IMR-90 (cell line): ENCODE results near the gene SPTBN5. TPM values are rescaled to one million over a fixed set of nuclear protein-coding genes. Genes with fewer than 3 reads are reported as not detected.
A peak's percentile ranks its signal among the peaks of the same experiment; 100 is the strongest.

Experiments used
- ATAC-seq: fragments of 200-7000 bp; cut with Tn5 transposase; 2 replicates; pipeline ENCODE4 v1.9.1; 2020; ENCODE audit warnings: low read depth, mild to moderate bottlenecking, moderate library complexity
- BruUV-seq: library from RNA; stranded (reverse); fragments of 400-500 nt; replicated peaks from 2 replicates; lab custom pipeline; 2021; lab: Mats Ljungman, UMichigan
- CTCF ChIA-PET: fragments of 300-600 bp; formaldehyde crosslinking; extraction: SDS; loops from one replicate; lab custom pipeline; 2021; ENCODE audit warnings: antibody characterized with exemption; lab: Yijun Ruan, JAX
- POLR2A ChIA-PET: fragments of 300-600 bp; sonication (Branson Sonifier 250); formaldehyde crosslinking; loops from one replicate; lab custom pipeline; 2022; ENCODE audit warnings: antibody characterized with exemption; ENCODE audit not compliant: unreplicated experiment; lab: Charles Lee
- DNase-seq: peaks from one replicate; pipeline ENCODE4 v3.0.0; 2013
- H2AFZ ChIP-seq: replicated peaks from 2 replicates; pipeline ENCODE3; 2013; ENCODE audit warnings: low read length, mild to moderate bottlenecking; ENCODE audit not compliant: poor library complexity
- H2AK5ac ChIP-seq: 2 replicates; pipeline ENCODE4 v1.6.1; 2013; ENCODE audit warnings: low read depth, low read length, inconsistent platforms
- H2AK9ac ChIP-seq: replicated peaks from 2 replicates; pipeline ENCODE3; 2013; ENCODE audit warnings: mild to moderate bottlenecking, low read depth, low read length, moderate library complexity; ENCODE audit not compliant: poor library complexity
- H2BK120ac ChIP-seq: 2 replicates; pipeline ENCODE4 v1.6.1; 2013; ENCODE audit warnings: low read depth, low read length, inconsistent platforms
- H2BK15ac ChIP-seq: 3 replicates; pipeline ENCODE4 v1.6.1; 2013; ENCODE audit warnings: low read depth, low read length, inconsistent platforms
- H2BK20ac ChIP-seq: 2 replicates; pipeline ENCODE4 v1.6.1; 2013; ENCODE audit warnings: low read depth, mild to moderate bottlenecking, inconsistent platforms, low read length, moderate library complexity
- H2BK5ac ChIP-seq: 2 replicates; pipeline ENCODE4 v1.6.1; 2013; ENCODE audit warnings: mild to moderate bottlenecking, low read depth, low read length, inconsistent platforms; ENCODE audit not compliant: poor library complexity, severe bottlenecking
- H3K14ac ChIP-seq: replicated peaks from 2 replicates; pipeline ENCODE4 v1.6.1; 2013; ENCODE audit warnings: low read depth, low read length, inconsistent platforms
- H3K18ac ChIP-seq: 2 replicates; pipeline ENCODE4 v1.6.1; 2013; ENCODE audit warnings: low read depth, low read length, control low read depth
- H3K23ac ChIP-seq: 2 replicates; pipeline ENCODE4 v1.6.1; 2013; ENCODE audit warnings: low read depth, low read length, inconsistent platforms
- H3K27ac ChIP-seq: 2 replicates; pipeline ENCODE4 v1.5.1; 2013; ENCODE audit warnings: mild to moderate bottlenecking, control low read depth, low read length; ENCODE audit not compliant: insufficient read depth
- H3K27me3 ChIP-seq: 2 replicates; pipeline ENCODE4 v1.6.1; 2013; ENCODE audit warnings: low read length; ENCODE audit not compliant: control insufficient read depth, insufficient read depth
- H3K36me3 ChIP-seq: 2 replicates; pipeline ENCODE4 v1.6.1; 2013; ENCODE audit warnings: low read length, mixed read lengths; ENCODE audit not compliant: control insufficient read depth, insufficient read depth
- H3K4ac ChIP-seq: 2 replicates; pipeline ENCODE4 v1.6.1; 2013; ENCODE audit warnings: low read depth, low read length, inconsistent platforms
- H3K4me1 ChIP-seq: 2 replicates; pipeline ENCODE4 v1.6.1; 2013; ENCODE audit warnings: low read length, mixed read lengths; ENCODE audit not compliant: control insufficient read depth, insufficient read depth
- H3K4me2 ChIP-seq: 2 replicates; pipeline ENCODE4 v1.6.1; 2013; ENCODE audit warnings: low read depth, mild to moderate bottlenecking, control low read depth, low read length, moderate library complexity
- H3K4me3 ChIP-seq: 2 replicates; pipeline ENCODE4 v1.5.1; 2013; ENCODE audit warnings: low read depth, mild to moderate bottlenecking, control low read depth, low read length, moderate library complexity; ENCODE audit not compliant: insufficient read depth
- H3K56ac ChIP-seq: 2 replicates; pipeline ENCODE4 v1.6.1; 2013; ENCODE audit warnings: low read length, inconsistent platforms; ENCODE audit not compliant: insufficient read depth; ENCODE audit errors: extremely low read depth
- H3K79me1 ChIP-seq, 2 experiments: 2 replicates each; pipeline ENCODE4 v1.6.1; 2013; ENCODE audit warnings: low read length in 2 of 2, inconsistent platforms in 1 of 2, low read depth in 1 of 2
- H3K9ac ChIP-seq: 2 replicates; pipeline ENCODE4 v1.6.1; 2013; ENCODE audit warnings: low read depth, low read length, control low read depth
- H3K9me1 ChIP-seq: 2 replicates; pipeline ENCODE4 v1.6.1; 2013; ENCODE audit warnings: low read length, inconsistent platforms; ENCODE audit not compliant: insufficient read depth
- H3K9me3 ChIP-seq: 2 replicates; pipeline ENCODE4 v1.6.1; 2013; ENCODE audit warnings: low read length; ENCODE audit not compliant: control insufficient read depth, insufficient read depth
- H4K20me1 ChIP-seq: 2 replicates; pipeline ENCODE4 v1.6.1; 2013; ENCODE audit warnings: low read length, inconsistent platforms; ENCODE audit not compliant: insufficient read depth
- H4K5ac ChIP-seq: 2 replicates; pipeline ENCODE4 v1.6.1; 2013; ENCODE audit warnings: mild to moderate bottlenecking, low read depth, low read length, control low read depth
- H4K8ac ChIP-seq, 2 experiments: 2 replicates each; pipeline ENCODE4 v1.6.1; 2013; ENCODE audit warnings: low read depth in 2 of 2, low read length in 2 of 2, control low read depth in 1 of 2, inconsistent platforms in 1 of 2
- H4K91ac ChIP-seq: 2 replicates; pipeline ENCODE4 v1.6.1; 2013; ENCODE audit warnings: low read depth, low read length, inconsistent platforms; ENCODE audit not compliant: insufficient read depth
- BHLHE40 ChIP-seq: fragments of 150-350 bp; IDR thresholded peaks from 2 replicates; pipeline ENCODE4 v1.6.1; 2016; ENCODE audit warnings: mild to moderate bottlenecking, low read depth, low read length
- CEBPB ChIP-seq: IDR thresholded peaks from 2 replicates; pipeline ENCODE4 v1.6.1; 2012; ENCODE audit warnings: low read depth, low read length, improper control_type of control experiment
- FOS ChIP-seq: fragments of 150-350 bp; IDR thresholded peaks from 2 replicates; pipeline ENCODE4 v1.6.1; 2016; ENCODE audit warnings: low read depth, low read length
- MAFK ChIP-seq: IDR thresholded peaks from 2 replicates; pipeline ENCODE4 v1.6.1; 2012; ENCODE audit warnings: low read depth, low read length, improper control_type of control experiment
- MAZ ChIP-seq: IDR thresholded peaks from 2 replicates; pipeline ENCODE4 v1.6.1; 2012; ENCODE audit warnings: low read depth, mild to moderate bottlenecking, low read length, improper control_type of control experiment, moderate library complexity, borderline replicate concordance
- NFE2L2 ChIP-seq: fragments of 150-350 bp; IDR thresholded peaks from 2 replicates; pipeline ENCODE4 v1.6.1; 2016; ENCODE audit warnings: low read depth, mild to moderate bottlenecking, low read length
- POLR2A ChIP-seq: IDR thresholded peaks from 2 replicates; pipeline ENCODE4 v1.6.1; 2012; ENCODE audit warnings: mild to moderate bottlenecking, low read depth, low read length
- RAD21 ChIP-seq: IDR thresholded peaks from 2 replicates; pipeline ENCODE4 v1.6.1; 2012; ENCODE audit warnings: low read length, improper control_type of control experiment
- RCOR1 ChIP-seq: IDR thresholded peaks from 2 replicates; pipeline ENCODE4 v1.6.1; 2012; ENCODE audit warnings: mild to moderate bottlenecking, low read length, improper control_type of control experiment; ENCODE audit not compliant: insufficient replicate concordance
- RFX5 ChIP-seq: IDR thresholded peaks from 2 replicates; pipeline ENCODE4 v1.8.0; 2012; ENCODE audit warnings: low read depth, mild to moderate bottlenecking, low read length, moderate library complexity
- SMC3 ChIP-seq: fragments of 150-350 bp; IDR thresholded peaks from 2 replicates; pipeline ENCODE4 v1.6.1; 2016; ENCODE audit warnings: low read depth, mild to moderate bottlenecking, antibody characterized with exemption, low read length, moderate library complexity
- USF2 ChIP-seq: fragments of 150-350 bp; IDR thresholded peaks from 2 replicates; pipeline ENCODE4 v1.6.1; 2017; ENCODE audit warnings: mild to moderate bottlenecking, antibody characterized with exemption, low read length, low read depth
- WGBS, 2 experiments: methylation state at CpG; one replicate each; pipeline versions ENCODE4 v1.1.5 to v1.1.7; 2013; ENCODE audit warnings: missing lambda C conversion rate in 2 of 2; ENCODE audit not compliant: insufficient read length in 1 of 2; ENCODE audit errors: extremely low coverage in 2 of 2; 5-methylcytosine and 5-hydroxymethylcytosine counted together
- dilution Hi-C: fragments of 300-500 bp; cut with HindIII; formaldehyde crosslinking; loops from one replicate; pipeline ENCODE4 v1.14.3; 2018; ENCODE audit warnings: low sequenced_read_pairs; ENCODE audit not compliant: unreplicated experiment
- in situ Hi-C: fragments of 300-500 bp; cut with MboI; formaldehyde crosslinking; loops from 3 replicates; pipeline ENCODE4 v1.14.3; 2019; ENCODE audit warnings: low sequenced_read_pairs, inconsistent platforms, mixed read lengths
- intact Hi-C: fragments of 100-400 bp; cut with micrococcal nuclease; formaldehyde crosslinking; loops from 2 replicates; pipeline ENCODE4 v1.10.0; 2022
- polyA plus RNA-seq, 3 experiments: library from polyadenylated mRNA; depleted of rRNA; stranded (reverse); fragments of >200 nt; gene quantifications; 2 replicates each; pipeline ENCODE4 v1.2.3, GENCODE V29; 2012; ENCODE audit warnings: low replicate concordance in 1 of 3
- total RNA-seq: library from RNA; depleted of rRNA; stranded (reverse); fragments of >200 nt; gene quantifications from 2 replicates; pipeline ENCODE4 v1.2.3, GENCODE V29; 2012
- TF ChIP-seq, protein P1 (sequence below): conservative IDR thresholded peaks from 2 replicates; pipeline ENCODE4 v1.5.1; 2012; ENCODE audit warnings: mild to moderate bottlenecking, low read depth, low read length, improper control_type of control experiment
- TF ChIP-seq, protein P2 (sequence below): fragments of 150-350 bp; IDR thresholded peaks from 2 replicates; pipeline ENCODE4 v1.6.1; 2016; ENCODE audit warnings: low read depth, mild to moderate bottlenecking, low read length, moderate library complexity, borderline replicate concordance

Gene SPTBN5
- total and polyA plus RNA-seq, 2 of the 4 experiments (the other 2 are of a cell fraction) = under 0.01 to 0.38 TPM

- Histone ChIP-seq H3K18ac (no peak overlapping the region), H3K27me3 (peaks cover 35% of the 10 kb centered on the region), H2BK5ac (no peak overlapping the region), H2AK9ac (peak overlapping the region; percentile 8), H3K14ac (no peak overlapping the region), H2BK120ac (no peak overlapping the region), H2BK20ac (no peak overlapping the region), H3K79me1 (no peaks in the 10 kb centered on the region), H4K5ac (no peak overlapping the region), H2AFZ (no peak overlapping the region), H4K91ac (no peak overlapping the region), H2AK5ac (no peak overlapping the region), H3K4me3 (no peak overlapping the region), H4K8ac (no peak overlapping the region), H3K23ac (no peak overlapping the region), H3K56ac (no peak overlapping the region), H3K4me2 (no peak overlapping the region), H3K4me1 (0 out of 2 replicates have a peak, but pooled peaks cover 2% of the 10 kb centered on the region), H4K20me1 (peaks cover 9% of the 10 kb centered on the region; the same call in 1 of the 2 replicates), H2BK15ac (no peak overlapping the region), H3K9ac (no peak overlapping the region), H3K9me1 (no peaks in the 10 kb centered on the region), H3K9me3 (no peaks in the 10 kb centered on the region), H3K36me3 (no peaks in the 10 kb centered on the region), H3K27ac (no peak overlapping the region), H3K4ac (no peak overlapping the region)
- ChIA-PET CTCF (interaction anchor here (1.1 kb wide), 1 partner anchor 24 kb away, joined by 4 read pairs; no protein-coding TSS in a partner anchor), POLR2A (interaction anchor here (0.6 kb wide), 1 partner anchor 63 kb away, joined by 3 read pairs; no protein-coding TSS in a partner anchor)
- TF ChIP-seq BHLHE40 = no peak
- TF ChIP-seq USF2 = no peak
- no peak for TF ChIP-seq MAFK
- no peak for TF ChIP-seq RCOR1
- no peak for TF ChIP-seq FOS
- TF ChIP-seq, protein P1, sequence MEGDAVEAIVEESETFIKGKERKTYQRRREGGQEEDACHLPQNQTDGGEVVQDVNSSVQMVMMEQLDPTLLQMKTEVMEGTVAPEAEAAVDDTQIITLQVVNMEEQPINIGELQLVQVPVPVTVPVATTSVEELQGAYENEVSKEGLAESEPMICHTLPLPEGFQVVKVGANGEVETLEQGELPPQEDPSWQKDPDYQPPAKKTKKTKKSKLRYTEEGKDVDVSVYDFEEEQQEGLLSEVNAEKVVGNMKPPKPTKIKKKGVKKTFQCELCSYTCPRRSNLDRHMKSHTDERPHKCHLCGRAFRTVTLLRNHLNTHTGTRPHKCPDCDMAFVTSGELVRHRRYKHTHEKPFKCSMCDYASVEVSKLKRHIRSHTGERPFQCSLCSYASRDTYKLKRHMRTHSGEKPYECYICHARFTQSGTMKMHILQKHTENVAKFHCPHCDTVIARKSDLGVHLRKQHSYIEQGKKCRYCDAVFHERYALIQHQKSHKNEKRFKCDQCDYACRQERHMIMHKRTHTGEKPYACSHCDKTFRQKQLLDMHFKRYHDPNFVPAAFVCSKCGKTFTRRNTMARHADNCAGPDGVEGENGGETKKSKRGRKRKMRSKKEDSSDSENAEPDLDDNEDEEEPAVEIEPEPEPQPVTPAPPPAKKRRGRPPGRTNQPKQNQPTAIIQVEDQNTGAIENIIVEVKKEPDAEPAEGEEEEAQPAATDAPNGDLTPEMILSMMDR = no peak
- TF ChIP-seq POLR2A = no peak
- TF ChIP-seq, protein P2, sequence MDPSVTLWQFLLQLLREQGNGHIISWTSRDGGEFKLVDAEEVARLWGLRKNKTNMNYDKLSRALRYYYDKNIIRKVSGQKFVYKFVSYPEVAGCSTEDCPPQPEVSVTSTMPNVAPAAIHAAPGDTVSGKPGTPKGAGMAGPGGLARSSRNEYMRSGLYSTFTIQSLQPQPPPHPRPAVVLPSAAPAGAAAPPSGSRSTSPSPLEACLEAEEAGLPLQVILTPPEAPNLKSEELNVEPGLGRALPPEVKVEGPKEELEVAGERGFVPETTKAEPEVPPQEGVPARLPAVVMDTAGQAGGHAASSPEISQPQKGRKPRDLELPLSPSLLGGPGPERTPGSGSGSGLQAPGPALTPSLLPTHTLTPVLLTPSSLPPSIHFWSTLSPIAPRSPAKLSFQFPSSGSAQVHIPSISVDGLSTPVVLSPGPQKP = no peak
- TF ChIP-seq CEBPB = no peak
- TF ChIP-seq RFX5 = no peak
- TF ChIP-seq SMC3 = no peak
- TF ChIP-seq RAD21 = no peak
- TF ChIP-seq NFE2L2 = no peak
- TF ChIP-seq MAZ = no peak
- ATAC-seq (no peak), DNase-seq (no peak)
- no TSS peak for BruUV-seq
- in situ Hi-C loops = no loop called here
- dilution Hi-C loops = no loop called here
- intact Hi-C loops = no loop called here
- 88% methylated on average over 7 of the region's 8 CpGs; no CpG with 5 or more reads in 1 of the 2 experiments for WGBS, 2 experiments
Observed at GRCh38 chr15:41881086-41881485, 12.8 kb downstream of the SPTBN5 start.
